Measurements from ENCODE around the gene LSM7.
"Not testable (repeated sequence)": the region's sequence is repeated elsewhere in the genome, so short reads cannot be mapped to it uniquely, and the experiment has no call there.

LSM7 gene

GRCh38 chr19:2355168-2356035 lies 27.0 kb upstream of the LSM7 start:
- DNase-seq (ENCODE audit: low spot score): no peak

- DNase-seq (ENCODE audit: low spot score): no peak
Observed at GRCh38 chr19:2354670-2355069, 26.3 kb upstream of the LSM7 start.

GRCh38 chr19:2353887-2354592 lies 25.7 kb upstream of the LSM7 start:
- DNase-seq (ENCODE audit: low spot score): no peak

- no peak for DNase-seq (ENCODE audit: low spot score)
Observed at GRCh38 chr19:2353159-2353886, 24.9 kb upstream of the LSM7 start.

- no peak for DNase-seq (ENCODE audit: low spot score)
Observed at GRCh38 chr19:2352121-2352520, 23.7 kb upstream of the LSM7 start.

- no peak for DNase-seq (ENCODE audit: low spot score)
Observed at GRCh38 chr19:2351591-2351990, 23.2 kb upstream of the LSM7 start.

GRCh38 chr19:2350656-2351055 lies 22.3 kb upstream of the LSM7 start:
- no peak for DNase-seq (ENCODE audit: low spot score)

GRCh38 chr19:2349818-2350217 lies 21.4 kb upstream of the LSM7 start:
- not testable (repeated sequence) for DNase-seq (ENCODE audit: low spot score)

GRCh38 chr19:2345794-2346663 lies 17.6 kb upstream of the LSM7 start:
- no peak for DNase-seq (ENCODE audit: low spot score)

GRCh38 chr19:2345076-2345475 lies 16.7 kb upstream of the LSM7 start:
- no peak for DNase-seq (ENCODE audit: low spot score)

GRCh38 chr19:2344381-2344870 lies 16.0 kb upstream of the LSM7 start:
- no peak for DNase-seq (ENCODE audit: low spot score)

- DNase-seq (ENCODE audit: low spot score): no peak
Observed at GRCh38 chr19:2343289-2343982, 15.1 kb upstream of the LSM7 start.

- no peak for DNase-seq (ENCODE audit: low spot score)
Observed at GRCh38 chr19:2342656-2343288, 14.4 kb upstream of the LSM7 start.

GRCh38 chr19:2341982-2342381 lies 13.6 kb upstream of the LSM7 start:
- DNase-seq (ENCODE audit: low spot score): no peak

- DNase-seq (ENCODE audit: low spot score): no peak
Observed at GRCh38 chr19:2341244-2341751, 12.9 kb upstream of the LSM7 start.

- DNase-seq (ENCODE audit: low spot score): no peak
Observed at GRCh38 chr19:2340496-2341243, 12.3 kb upstream of the LSM7 start.

- no peak for DNase-seq (ENCODE audit: low spot score)
Observed at GRCh38 chr19:2339644-2340310, 11.4 kb upstream of the LSM7 start.

- DNase-seq (ENCODE audit: low spot score): no peak
Observed at GRCh38 chr19:2338751-2339643, 10.6 kb upstream of the LSM7 start.

All from D341Med (cell line).